ENCODE data around the gene KIF16B. TPM values are rescaled to one million over a fixed set of nuclear protein-coding genes. Genes with fewer than 3 reads are reported as not detected.

Gene KIF16B
- total and polyA plus RNA-seq, 2 of the 8 experiments (the other 6 are each of a cell fraction or from before 2014, with no cell fraction given) = 3.0 to 9.2 TPM

DNA sequence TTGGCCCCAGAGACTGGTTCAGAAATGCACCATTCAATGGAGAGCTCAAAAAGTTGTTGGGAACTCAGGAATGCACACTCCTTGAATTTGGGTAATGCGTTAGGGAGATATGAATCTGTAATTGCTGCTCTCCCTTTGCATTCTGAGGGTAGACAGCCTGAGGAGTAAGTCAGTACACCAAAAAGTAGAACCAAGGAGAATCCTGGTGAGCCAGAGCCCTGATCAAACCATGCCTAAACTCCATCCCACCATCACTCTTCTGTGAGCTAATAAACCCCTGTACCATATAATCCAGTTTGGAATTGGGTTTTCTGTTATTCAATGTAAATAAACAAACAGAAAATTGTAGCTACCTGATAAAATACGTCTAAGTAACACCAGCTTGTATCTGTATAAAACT lies 90.2 kb downstream of the KIF16B start (continued):
- TF ChIP-seq, protein P1, sequence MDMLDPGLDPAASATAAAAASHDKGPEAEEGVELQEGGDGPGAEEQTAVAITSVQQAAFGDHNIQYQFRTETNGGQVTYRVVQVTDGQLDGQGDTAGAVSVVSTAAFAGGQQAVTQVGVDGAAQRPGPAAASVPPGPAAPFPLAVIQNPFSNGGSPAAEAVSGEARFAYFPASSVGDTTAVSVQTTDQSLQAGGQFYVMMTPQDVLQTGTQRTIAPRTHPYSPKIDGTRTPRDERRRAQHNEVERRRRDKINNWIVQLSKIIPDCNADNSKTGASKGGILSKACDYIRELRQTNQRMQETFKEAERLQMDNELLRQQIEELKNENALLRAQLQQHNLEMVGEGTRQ (IDR thresholded peaks at IDR 0.05; ENCODE audit: low read length) = no peak

All from H1 (cell line).